Jurkat, Clone E6-1 (cell line): Measurements from ENCODE around the gene ZWILCH. TPM values are rescaled to one million over a fixed set of nuclear protein-coding genes. Genes with fewer than 3 reads are reported as not detected.
"Not testable (repeated sequence)": the region's sequence is repeated elsewhere in the genome, so short reads cannot be mapped to it uniquely, and the experiment has no call there.

Source experiments
- DNase-seq: peaks from one replicate; pipeline ENCODE4 v3.0.0-alpha.2; 2011; ENCODE audit warnings: low read depth, low spot score
- H3K4me3 ChIP-seq: 2 replicates; pipeline ENCODE4 v1.5.1; 2011; ENCODE audit warnings: mild to moderate bottlenecking, low read length, control low read depth, moderate library complexity
- polyA plus RNA-seq: library from polyadenylated mRNA; unstranded; fragments of >200 nt; gene quantifications from one replicate; pipeline ENCODE4 v1.2.1, GENCODE V29; 2012; ENCODE audit warnings: missing spikeins; ENCODE audit not compliant: insufficient read length, insufficient read depth

The ZWILCH gene
- 38.5 TPM for polyA plus RNA-seq

- DNase-seq: peak; percentile 84
- peak within 1 kb of the TSS; percentile 71 for H3K4me3 ChIP-seq
Measured at GRCh38 chr15:66504563-66505429, at the start of gene ZWILCH, which contains the start of gene RPL4. Gene ZWILCH, plus strand, starts transcription at chr15:66505326. Its CDS starts 13 bp downstream, at chr15:66505339. Gene RPL4, minus strand, starts transcription at chr15:66504855. Its CDS starts 65 bp downstream, at chr15:66504790.

- no peak overlapping the region for H3K4me3 ChIP-seq
- DNase-seq: no peak
Measured at GRCh38 chr15:66456211-66456610, 48.9 kb upstream of the ZWILCH start.

DNA sequence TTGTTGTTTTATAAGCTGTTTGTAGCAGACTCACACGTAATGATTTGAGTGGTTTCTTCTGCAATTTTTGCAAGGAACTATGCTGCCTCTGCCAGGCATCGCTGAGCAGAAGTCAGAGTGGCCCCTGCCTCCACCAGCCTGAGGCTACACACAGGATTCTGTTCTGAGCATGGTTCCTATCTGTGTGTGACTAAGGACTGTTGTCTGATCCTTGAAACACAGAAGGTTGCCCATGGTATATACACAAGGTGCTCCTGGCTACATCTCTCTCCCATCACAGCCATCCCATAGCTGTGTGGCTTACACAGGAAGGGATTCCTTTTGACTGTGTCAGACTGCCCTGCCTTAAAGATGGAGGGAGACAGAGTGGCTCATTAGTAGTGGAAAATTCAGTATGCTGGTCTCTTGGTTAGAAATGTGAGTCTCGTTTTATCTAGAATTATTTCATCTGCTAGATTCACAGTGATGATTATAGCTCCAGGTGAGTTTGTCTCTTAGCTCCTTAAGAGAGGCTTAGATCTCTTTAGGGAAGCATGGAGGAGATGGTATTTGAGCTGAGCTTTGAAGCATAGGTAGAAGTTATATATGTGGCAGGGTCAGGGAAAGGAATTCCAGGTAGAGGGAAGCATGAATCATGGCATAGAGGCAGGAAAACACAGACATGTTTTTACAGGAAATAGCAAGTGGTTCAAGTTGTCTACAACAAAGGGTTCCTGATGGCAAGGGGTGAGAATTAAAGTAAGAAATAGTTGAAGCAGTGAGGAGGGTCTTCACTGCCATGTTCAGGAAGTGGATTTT is 45.1 kb upstream of the ZWILCH start:
- no peak overlapping the region for H3K4me3 ChIP-seq

GRCh38 chr15:66461294-66461693 is 43.8 kb upstream of the ZWILCH start:
- not testable (repeated sequence) for H3K4me3 ChIP-seq, DNase-seq

More for the DNA sequence above, 45.1 kb upstream of the ZWILCH start:
- no peak for DNase-seq

GRCh38 chr15:66461917-66462316 is 43.2 kb upstream of the ZWILCH start:
- H3K4me3 ChIP-seq: no peak overlapping the region
- DNase-seq: no peak

DNA sequence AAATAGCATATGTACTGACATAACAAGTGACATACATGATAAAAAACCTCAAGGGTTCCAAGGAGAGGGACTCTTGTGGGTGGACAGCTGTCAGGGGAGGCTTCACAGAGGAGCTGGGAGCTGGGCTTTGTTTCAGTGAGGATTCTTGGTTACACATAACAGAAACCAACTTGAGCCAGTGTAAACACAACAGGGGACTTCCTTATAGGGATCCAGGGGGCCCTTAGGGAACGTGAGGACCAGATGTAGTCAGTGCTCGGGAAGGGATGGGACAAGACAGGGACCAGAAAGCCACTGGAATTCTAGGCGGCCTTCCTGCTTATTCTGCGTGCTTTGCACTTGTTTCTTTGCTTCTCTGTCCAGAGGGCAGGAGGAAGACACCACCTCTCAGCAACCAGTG is 42.5 kb upstream of the ZWILCH start:
- DNase-seq: no peak

DNA sequence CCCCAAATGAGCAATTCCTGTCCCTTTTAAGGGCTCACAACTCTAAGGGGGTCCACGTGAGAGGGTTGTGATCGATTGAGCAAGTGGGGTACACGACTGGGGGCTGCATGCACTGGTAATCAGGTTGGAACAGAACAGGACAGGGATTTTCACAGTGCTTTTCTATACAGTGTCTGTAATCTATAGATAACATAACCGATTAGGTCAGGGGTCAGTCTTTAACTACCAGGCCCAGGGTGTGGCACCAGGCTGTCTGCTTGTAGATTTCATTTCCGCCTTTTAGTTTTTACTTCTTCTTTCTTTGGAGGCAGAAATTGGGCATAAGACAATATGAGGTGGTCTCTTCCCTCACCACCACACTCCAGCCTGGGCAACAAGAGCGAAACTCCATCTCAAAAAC is 39.8 kb upstream of the ZWILCH start:
- not testable (repeated sequence) for H3K4me3 ChIP-seq, DNase-seq

More for the DNA sequence above, 42.5 kb upstream of the ZWILCH start:
- H3K4me3 ChIP-seq: no peak overlapping the region

- not testable (repeated sequence) for DNase-seq, H3K4me3 ChIP-seq
Measured at GRCh38 chr15:66467162-66468040, 37.7 kb upstream of the ZWILCH start.

- not testable (repeated sequence) for H3K4me3 ChIP-seq, DNase-seq
Measured at GRCh38 chr15:66470825-66471224, 34.3 kb upstream of the ZWILCH start.

DNA sequence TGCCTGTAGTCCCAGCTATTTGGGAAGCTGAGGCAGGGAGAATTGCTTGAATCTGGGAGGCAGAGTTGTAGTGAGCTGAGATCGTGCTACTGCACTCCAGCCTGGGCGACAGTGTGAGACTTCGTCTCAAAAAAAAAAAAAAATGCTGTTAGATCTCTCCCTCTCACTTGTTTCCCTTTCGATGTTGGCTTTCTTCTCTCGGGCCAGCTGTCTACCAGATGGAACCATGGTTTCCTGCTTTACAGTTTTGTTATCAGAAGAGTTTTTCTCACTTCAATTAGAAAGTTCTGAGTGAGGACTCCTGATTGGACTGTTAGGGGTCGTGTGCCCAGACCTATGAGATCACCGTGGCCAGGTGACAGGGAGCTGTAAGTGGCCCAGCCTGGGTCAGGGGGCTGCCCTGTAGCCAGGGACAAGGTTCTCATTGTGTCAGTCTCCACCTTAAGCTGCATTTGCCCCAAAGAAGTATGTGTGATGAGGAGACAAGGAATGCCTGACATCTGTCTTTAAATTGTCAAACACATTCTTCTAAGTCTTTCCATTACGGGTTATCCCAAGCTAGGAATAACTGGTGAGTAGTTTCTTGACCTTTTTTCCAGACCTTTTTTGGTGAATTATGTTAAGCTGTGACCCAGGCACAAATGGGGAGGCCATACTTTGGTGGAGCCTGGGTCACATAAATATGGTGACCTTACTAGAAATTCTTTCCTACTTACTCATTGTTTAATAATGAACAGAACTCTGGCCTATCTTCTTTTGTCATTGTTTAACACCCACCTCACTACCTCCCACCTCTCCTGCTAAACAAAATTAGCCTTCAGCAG is 32.7 kb upstream of the ZWILCH start:
- peak; percentile 89 for DNase-seq

GRCh38 chr15:66474135-66474534 is 31.0 kb upstream of the ZWILCH start:
- no peak overlapping the region for H3K4me3 ChIP-seq
- no peak for DNase-seq

More for the DNA sequence above, 32.7 kb upstream of the ZWILCH start:
- no peak overlapping the region; the same call in 1 of the 2 replicates for H3K4me3 ChIP-seq

- H3K4me3 ChIP-seq: no peak overlapping the region
- no peak for DNase-seq
Measured at GRCh38 chr15:66474963-66475362, 30.2 kb upstream of the ZWILCH start.

- no peak overlapping the region for H3K4me3 ChIP-seq
- DNase-seq: no peak
Measured at GRCh38 chr15:66476535-66476934, 28.6 kb upstream of the ZWILCH start.

GRCh38 chr15:66477011-66477410 is 28.1 kb upstream of the ZWILCH start:
- H3K4me3 ChIP-seq: no peak overlapping the region
- DNase-seq: no peak

- no peak overlapping the region for H3K4me3 ChIP-seq
- DNase-seq: no peak
Measured at GRCh38 chr15:66480267-66480666, 24.9 kb upstream of the ZWILCH start.

DNA sequence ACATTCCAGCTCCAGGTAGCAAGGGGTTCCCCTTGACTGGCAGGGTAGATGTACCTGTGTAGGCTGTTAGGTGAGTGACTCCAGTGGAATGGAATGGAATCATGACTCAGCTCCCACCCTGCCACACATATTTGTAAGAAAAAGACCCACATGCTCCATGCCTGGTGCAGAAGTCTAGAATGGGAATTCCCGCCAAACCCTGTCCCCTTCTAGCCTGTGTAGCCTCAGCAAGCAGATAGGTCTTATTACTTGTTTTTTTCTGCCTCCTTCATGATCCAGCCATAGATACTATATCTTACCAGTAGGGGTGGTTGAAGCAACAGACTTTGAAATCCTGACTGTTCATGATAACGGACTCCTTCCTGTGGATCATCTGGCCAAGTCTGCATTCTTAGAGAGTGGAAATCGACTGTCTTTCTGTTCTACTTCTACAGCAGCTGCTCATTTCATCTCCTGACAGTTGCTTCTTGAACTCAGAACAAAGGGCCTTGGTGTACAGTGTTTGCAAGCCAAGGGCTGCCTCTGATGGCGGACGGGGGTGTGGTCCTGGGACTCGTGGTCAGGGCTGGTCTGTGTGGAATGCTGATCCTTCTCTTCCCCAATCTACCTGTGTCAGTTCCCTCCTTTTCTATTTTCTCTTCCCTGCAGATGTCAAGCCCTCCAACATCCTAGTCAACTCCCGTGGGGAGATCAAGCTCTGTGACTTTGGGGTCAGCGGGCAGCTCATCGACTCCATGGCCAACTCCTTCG is 23.8 kb upstream of the ZWILCH start:
- DNase-seq: peak; percentile 43

DNA sequence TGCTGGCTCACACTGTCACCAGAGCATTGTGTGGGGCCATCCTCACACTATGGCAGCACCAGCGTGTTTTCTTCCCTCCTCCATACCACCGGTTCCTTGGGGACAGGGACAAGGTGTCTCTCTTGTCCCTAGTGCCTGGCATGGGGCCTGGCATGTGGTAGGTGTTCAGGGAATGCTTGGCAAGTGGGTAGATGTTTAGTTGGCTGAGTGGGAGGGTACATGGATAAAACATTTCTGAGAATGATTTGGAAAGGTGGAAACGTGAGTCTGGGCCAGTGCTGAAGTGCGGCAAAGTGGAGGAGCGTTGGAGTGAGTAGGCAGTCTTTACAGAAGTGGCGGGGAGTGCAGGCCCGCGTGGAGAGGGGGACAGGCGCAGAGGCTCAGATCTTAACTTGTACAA is 22.6 kb upstream of the ZWILCH start:
- no peak for DNase-seq
- no peak overlapping the region for H3K4me3 ChIP-seq

More for the DNA sequence above, 23.8 kb upstream of the ZWILCH start:
- no peak overlapping the region for H3K4me3 ChIP-seq
